Mesendoderm (in vitro differentiated cells): ENCODE measurements around the gene TXNL4A.
"Not testable (repeated sequence)": the region's sequence is repeated elsewhere in the genome, so short reads cannot be mapped to it uniquely, and the experiment has no call there.

Experiments
- DNase-seq: peaks from one replicate; pipeline ENCODE4 v3.0.0; 2013
- H2AK5ac ChIP-seq: 2 replicates; pipeline ENCODE4 v1.6.1; 2013; ENCODE audit warnings: low read length, inconsistent platforms
- H2BK120ac ChIP-seq: 2 replicates; pipeline ENCODE4 v1.6.1; 2013; ENCODE audit warnings: low read depth, mild to moderate bottlenecking, low read length, moderate library complexity, mixed read lengths
- H2BK15ac ChIP-seq: replicated peaks from 2 replicates; pipeline ENCODE4 v1.6.1; 2013; ENCODE audit warnings: low read depth, mild to moderate bottlenecking, moderate library complexity
- H2BK5ac ChIP-seq: 2 replicates; pipeline ENCODE4 v1.6.1; 2013; ENCODE audit warnings: low read length, inconsistent platforms
- H3K18ac ChIP-seq: 2 replicates; pipeline ENCODE4 v1.6.1; 2013; ENCODE audit warnings: mild to moderate bottlenecking, low read length, mixed read lengths
- H3K23ac ChIP-seq: one replicate; pipeline ENCODE4 v1.6.1; 2013; ENCODE audit warnings: low read length
- H3K27ac ChIP-seq: 2 replicates; pipeline ENCODE4 v1.5.1; 2013; ENCODE audit warnings: low read depth, mild to moderate bottlenecking, inconsistent platforms, low read length, moderate library complexity
- H3K27me3 ChIP-seq: 2 replicates; pipeline ENCODE4 v1.6.1; 2013; ENCODE audit warnings: low read length, control low read depth, mild to moderate bottlenecking, inconsistent platforms; ENCODE audit not compliant: insufficient read depth, poor library complexity
- H3K36me3 ChIP-seq: 2 replicates; pipeline ENCODE4 v1.6.1; 2013; ENCODE audit warnings: low read length, inconsistent platforms; ENCODE audit not compliant: control insufficient read depth, insufficient read depth
- H3K4ac ChIP-seq: one replicate; pipeline ENCODE4 v1.6.1; 2013; ENCODE audit warnings: low read depth, mild to moderate bottlenecking, low read length, moderate library complexity
- H3K4me1 ChIP-seq: 2 replicates; pipeline ENCODE4 v1.6.1; 2013; ENCODE audit warnings: low read depth, low read length, inconsistent platforms; ENCODE audit not compliant: control insufficient read depth
- H3K4me2 ChIP-seq: 2 replicates; pipeline ENCODE4 v1.6.1; 2013; ENCODE audit warnings: low read length
- H3K4me3 ChIP-seq: 2 replicates; pipeline ENCODE4 v1.5.1; 2013; ENCODE audit warnings: mild to moderate bottlenecking, low read length
- H3K56ac ChIP-seq: one replicate; pipeline ENCODE4 v1.6.1; 2013; ENCODE audit warnings: low read length
- H3K79me1 ChIP-seq: 2 replicates; pipeline ENCODE4 v1.6.1; 2013; ENCODE audit warnings: low read length, inconsistent platforms
- H3K79me2 ChIP-seq: 2 replicates; pipeline ENCODE4 v1.6.1; 2013; ENCODE audit warnings: mild to moderate bottlenecking, low read length; ENCODE audit not compliant: control insufficient read depth, insufficient read depth
- H3K9ac ChIP-seq: 2 replicates; pipeline ENCODE4 v1.6.1; 2013; ENCODE audit warnings: low read length, inconsistent platforms
- H4K5ac ChIP-seq: one replicate; pipeline ENCODE4 v1.6.1; 2013; ENCODE audit warnings: low read length
- H4K8ac ChIP-seq: one replicate; pipeline ENCODE4 v1.6.1; 2013; ENCODE audit warnings: low read depth, mild to moderate bottlenecking, control low read depth, low read length, moderate library complexity
- WGBS: extraction: QIAGEN DNeasy Blood & Tissue Kit; methylation state at CpG from one replicate; pipeline ENCODE4 v1.1.7; 2013; ENCODE audit warnings: low lambda C conversion rate, missing lambda C conversion rate; ENCODE audit not compliant: insufficient coverage; ENCODE audit errors: extremely low coverage; 5-methylcytosine and 5-hydroxymethylcytosine counted together

TXNL4A gene

DNA sequence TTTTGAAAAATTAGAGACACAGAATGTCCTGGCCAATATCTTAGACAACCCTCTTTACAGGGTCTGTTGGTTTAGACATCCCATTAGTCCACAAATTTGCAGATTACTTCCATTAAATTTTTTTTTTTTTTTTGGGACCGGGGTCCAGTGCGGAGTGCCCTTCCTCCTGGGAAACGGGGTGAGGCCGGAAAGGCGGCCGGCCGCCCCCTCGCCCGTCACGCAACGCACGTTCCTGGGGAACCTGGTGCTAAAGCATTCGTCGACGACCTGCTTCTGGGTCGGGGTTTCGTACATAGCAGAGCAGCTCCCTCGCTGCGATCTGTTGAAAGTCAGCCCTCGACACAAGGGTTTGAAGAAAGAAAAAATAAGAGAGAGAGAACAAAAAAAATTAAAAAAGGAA lies 24.4 kb upstream of the TXNL4A start:
- Histone ChIP-seq H3K79me1 (no peaks in the 10 kb centered on the region), H3K4me1 (no peaks in the 10 kb centered on the region), H4K5ac (no peak overlapping the region), H3K18ac (no peak overlapping the region), H3K23ac (no peak overlapping the region), H2BK120ac (no peak overlapping the region), H4K8ac (no peak overlapping the region), H3K4me3 (no peak overlapping the region), H3K4ac (no peak overlapping the region), H3K9ac (no peak overlapping the region), H2BK15ac (no peak overlapping the region), H3K79me2 (no peaks in the 10 kb centered on the region), H3K56ac (no peak overlapping the region), H3K4me2 (no peak overlapping the region), H3K36me3 (no peaks in the 10 kb centered on the region), H3K27ac (no peak overlapping the region), H2AK5ac (no peak overlapping the region), H2BK5ac (no peak overlapping the region), H3K27me3 (no peaks in the 10 kb centered on the region)
- DNase-seq, result no peak
- no CpG with 5 or more reads among the region's 20 CpGs for WGBS

DNA sequence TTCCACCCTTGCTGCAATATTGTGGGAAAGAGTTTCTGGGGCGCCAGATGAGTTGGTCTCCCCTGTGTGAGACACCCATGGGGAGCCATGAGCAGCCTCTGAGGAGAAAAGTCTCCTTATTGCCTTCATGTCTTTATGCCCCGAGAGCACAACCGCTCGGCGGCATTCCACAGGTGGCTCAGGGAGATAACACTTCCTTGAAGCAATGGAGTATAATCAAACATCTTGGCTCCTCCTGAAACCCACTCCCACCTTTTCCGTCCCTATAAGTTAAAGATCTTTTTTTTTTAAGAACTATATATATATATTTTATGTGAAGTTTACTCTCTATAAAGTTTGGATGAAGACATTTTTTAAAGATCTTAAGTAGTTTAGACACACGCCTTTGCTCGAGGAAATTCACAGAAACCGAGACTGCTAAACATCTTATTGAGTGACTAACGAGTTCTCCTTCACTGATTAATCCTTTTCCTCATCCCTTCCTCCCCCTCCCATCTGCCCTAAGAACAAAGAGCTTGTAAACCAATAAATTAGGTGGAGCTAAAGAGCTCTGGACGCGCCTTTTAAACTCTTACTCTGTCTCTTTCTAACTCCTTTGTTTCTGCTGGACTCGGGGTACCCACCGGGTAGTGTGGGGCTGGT lies 23.3 kb upstream of the TXNL4A start:
- not testable (repeated sequence) for H3K79me2 ChIP-seq, H3K79me1 ChIP-seq, H4K8ac ChIP-seq, H3K36me3 ChIP-seq, H3K9ac ChIP-seq, H3K23ac ChIP-seq, H4K5ac ChIP-seq, H3K4me1 ChIP-seq, H3K27ac ChIP-seq, H2BK15ac ChIP-seq, H3K4me3 ChIP-seq, H3K56ac ChIP-seq, H3K18ac ChIP-seq, H2AK5ac ChIP-seq, H3K4ac ChIP-seq, H3K27me3 ChIP-seq, DNase-seq, H2BK5ac ChIP-seq, H3K4me2 ChIP-seq, H2BK120ac ChIP-seq
- WGBS, result no CpG with 5 or more reads among the region's 14 CpGs

DNA sequence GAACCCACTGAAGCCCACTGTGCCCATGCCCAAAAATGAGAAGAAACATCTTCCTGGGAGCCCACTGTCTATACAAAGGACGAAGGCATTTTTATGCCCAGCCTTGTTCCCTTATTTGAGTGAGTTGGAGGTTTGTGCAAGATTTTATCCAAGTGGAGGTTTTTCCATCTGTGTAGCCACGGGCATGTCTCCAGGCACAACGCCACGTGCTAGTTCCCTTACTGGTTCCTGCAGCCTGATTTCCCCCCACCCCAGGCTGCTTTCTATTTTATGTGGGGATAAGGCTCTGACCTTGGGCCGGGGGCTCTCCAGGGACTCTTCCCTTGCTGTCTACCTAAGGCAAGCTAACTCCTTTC lies 22.2 kb upstream of the TXNL4A start:
- no peak overlapping the region for H2BK15ac ChIP-seq
- no peak overlapping the region for H3K23ac ChIP-seq
- no peak overlapping the region for H3K27ac ChIP-seq
- no peak overlapping the region for H4K5ac ChIP-seq
- H3K56ac ChIP-seq, result no peak overlapping the region
- no peaks in the 10 kb centered on the region for H3K79me2 ChIP-seq
- no peak for DNase-seq
- H3K9ac ChIP-seq, result no peak overlapping the region
- H3K79me1 ChIP-seq, result no peaks in the 10 kb centered on the region
- WGBS, result no CpG with 5 or more reads among the region's 5 CpGs
- no peak overlapping the region for H3K4me2 ChIP-seq
- no peak overlapping the region for H4K8ac ChIP-seq
- no peaks in the 10 kb centered on the region for H3K4me1 ChIP-seq
- no peak overlapping the region for H2AK5ac ChIP-seq
- H3K18ac ChIP-seq, result no peak overlapping the region
- H3K27me3 ChIP-seq, result no peaks in the 10 kb centered on the region
- no peak overlapping the region for H2BK120ac ChIP-seq
- H3K36me3 ChIP-seq, result no peaks in the 10 kb centered on the region
- no peak overlapping the region for H3K4me3 ChIP-seq
- H2BK5ac ChIP-seq, result no peak overlapping the region
- no peak overlapping the region for H3K4ac ChIP-seq

DNA sequence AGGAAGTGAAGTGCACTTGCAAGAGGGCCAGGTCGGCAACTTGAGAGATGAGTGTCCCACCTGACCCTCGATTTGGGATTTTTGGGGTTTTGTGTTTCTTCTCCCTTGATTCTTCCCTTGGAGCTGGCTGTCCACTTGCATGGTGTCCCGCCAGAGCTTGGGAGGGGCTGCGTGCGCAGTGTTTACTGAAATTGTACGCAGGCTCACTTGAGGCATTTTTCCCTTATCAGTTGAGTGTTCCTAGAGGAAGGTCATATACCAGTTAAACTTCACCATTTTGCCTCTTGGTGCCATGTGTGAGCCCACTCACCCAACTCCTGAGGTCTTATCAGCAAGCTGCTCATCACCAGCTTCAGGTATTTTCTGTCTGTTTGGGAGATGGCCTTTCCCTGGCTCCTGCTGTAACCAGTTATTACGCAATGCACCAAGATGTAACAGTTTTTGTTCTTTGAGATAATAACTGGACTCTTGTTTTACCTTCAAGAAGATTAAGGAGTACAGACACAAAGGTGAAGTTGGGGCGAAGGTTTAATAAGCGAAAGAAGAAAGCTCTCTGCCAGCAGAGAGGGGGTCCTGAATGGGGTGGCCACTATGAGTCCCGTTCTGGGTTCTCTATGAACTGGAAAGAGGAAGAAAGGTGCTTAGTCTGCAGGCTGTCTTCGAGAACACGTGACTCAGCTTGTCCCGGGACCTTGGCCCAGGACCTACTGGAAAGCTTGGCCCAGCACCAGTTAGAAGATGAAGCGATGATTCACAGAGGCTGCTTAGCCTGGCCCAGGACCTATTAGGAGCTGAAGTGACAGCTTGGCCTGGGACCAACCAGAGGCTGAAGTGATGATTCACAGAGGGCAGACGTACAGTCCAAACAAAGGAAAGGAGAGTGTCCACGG lies 21.5 kb upstream of the TXNL4A start:
- no peaks in the 10 kb centered on the region for H3K4me1 ChIP-seq
- no peaks in the 10 kb centered on the region for H3K36me3 ChIP-seq
- no peak overlapping the region for H3K4me3 ChIP-seq
- H3K79me2 ChIP-seq, result no peaks in the 10 kb centered on the region
- H2BK120ac ChIP-seq, result no peak overlapping the region
- H3K23ac ChIP-seq, result no peak overlapping the region
- no peak overlapping the region for H2BK15ac ChIP-seq
- no peak overlapping the region for H3K18ac ChIP-seq
- no peak overlapping the region for H2BK5ac ChIP-seq
- H3K79me1 ChIP-seq, result no peaks in the 10 kb centered on the region
- H3K56ac ChIP-seq, result no peak overlapping the region
- no peak overlapping the region for H3K9ac ChIP-seq
- H4K5ac ChIP-seq, result no peak overlapping the region
- no peak overlapping the region for H2AK5ac ChIP-seq
- H3K27ac ChIP-seq, result no peak overlapping the region
- DNase-seq, result no peak
- no peak overlapping the region for H3K4ac ChIP-seq
- no peak overlapping the region for H4K8ac ChIP-seq
- no peaks in the 10 kb centered on the region for H3K27me3 ChIP-seq
- no CpG with 5 or more reads among the region's 16 CpGs for WGBS
- no peak overlapping the region for H3K4me2 ChIP-seq

DNA sequence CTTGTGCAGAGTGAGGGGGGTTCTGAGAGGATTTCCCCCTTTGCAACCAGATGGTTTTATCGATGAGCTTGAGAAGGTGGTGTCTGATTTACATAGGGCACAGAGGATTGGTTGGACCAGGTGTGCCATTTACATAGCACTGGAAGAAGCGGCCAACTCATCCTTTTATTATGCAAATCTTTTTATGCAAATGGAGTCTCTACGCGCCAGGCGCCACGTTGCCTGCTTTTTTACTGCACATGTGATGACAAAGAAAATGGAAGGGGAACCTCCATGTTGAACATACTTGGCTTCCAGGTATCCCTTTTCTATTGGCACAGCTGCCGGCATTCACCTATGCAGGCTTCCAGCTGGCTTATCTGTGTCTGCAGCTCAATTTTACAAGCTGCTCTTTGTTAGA lies 18.4 kb upstream of the TXNL4A start:
- WGBS, result no CpG with 5 or more reads among the region's 7 CpGs
- Histone ChIP-seq H2BK120ac (no peak overlapping the region), H3K79me2 (no peaks in the 10 kb centered on the region), H3K56ac (no peak overlapping the region), H3K27ac (no peak overlapping the region), H3K4me3 (no peak overlapping the region), H4K8ac (no peak overlapping the region), H3K4me1 (no peaks in the 10 kb centered on the region), H3K9ac (no peak overlapping the region), H3K36me3 (no peaks in the 10 kb centered on the region), H2BK15ac (no peak overlapping the region), H4K5ac (no peak overlapping the region), H3K4ac (no peak overlapping the region), H2AK5ac (no peak overlapping the region), H3K23ac (no peak overlapping the region), H2BK5ac (no peak overlapping the region), H3K4me2 (no peak overlapping the region), H3K18ac (no peak overlapping the region), H3K27me3 (no peaks in the 10 kb centered on the region), H3K79me1 (no peaks in the 10 kb centered on the region)
- no peak for DNase-seq
